ENCODE data around the gene C7.
"Not testable (repeated sequence)": the region's sequence is repeated elsewhere in the genome, so short reads cannot be mapped to it uniquely, and the experiment has no call there.

The C7 gene

GRCh38 chr5:41012318-41012717, 103.0 kb downstream of the C7 start:
- Histone ChIP-seq H3K9me3 (ENCODE audit: control insufficient read depth, insufficient read depth, low read length) (no peaks in the 10 kb centered on the region), H3K36me3 (ENCODE audit: control insufficient read depth, insufficient read depth, low read length) (no peaks in the 10 kb centered on the region), H3K27ac (ENCODE audit: low read length) (no peak overlapping the region), H3K4me1 (ENCODE audit: control insufficient read depth, insufficient read depth, low read length) (no peaks in the 10 kb centered on the region), H3K4me3 (ENCODE audit: low read length) (no peak overlapping the region), H3K27me3 (ENCODE audit: control insufficient read depth, insufficient read depth, low read length) (no peaks in the 10 kb centered on the region)
- no CpG with 5 or more reads among the region's 4 CpGs for WGBS (ENCODE audit: insufficient coverage, insufficient read length)
- DNase-seq (ENCODE audit: low read depth, low spot score), result no peak

- not testable (repeated sequence) for H3K9me3 ChIP-seq (ENCODE audit: control insufficient read depth, insufficient read depth, low read length); H3K27me3 ChIP-seq (ENCODE audit: control insufficient read depth, insufficient read depth, low read length); H3K4me3 ChIP-seq (ENCODE audit: low read length); H3K27ac ChIP-seq (ENCODE audit: low read length); H3K4me1 ChIP-seq (ENCODE audit: control insufficient read depth, insufficient read depth, low read length); H3K36me3 ChIP-seq (ENCODE audit: control insufficient read depth, insufficient read depth, low read length); DNase-seq (ENCODE audit: low read depth, low spot score)
- no CpG with 5 or more reads among the region's 8 CpGs for WGBS (ENCODE audit: insufficient coverage, insufficient read length)
Observed at GRCh38 chr5:41022600-41022999, 113.3 kb downstream of the C7 start.

Data from iPS DF 6.9 (cell line).